CD14-positive monocyte (primary cell): ENCODE results near the gene KLHL24. TPM values are rescaled to one million over a fixed set of nuclear protein-coding genes. Genes with fewer than 3 reads are reported as not detected.
"Not testable (repeated sequence)": the region's sequence is repeated elsewhere in the genome, so short reads cannot be mapped to it uniquely, and the experiment has no call there.

ENCODE experiments used
- DNase-seq, 3 donors: peaks; one replicate each; pipeline ENCODE4 v3.0.0-alpha.2; 2011 to 2022
- H2AFZ ChIP-seq: 2 replicates; pipeline ENCODE4 v1.6.0; 2012; ENCODE audit warnings: mild to moderate bottlenecking, low read depth, low read length, inconsistent platforms; ENCODE audit not compliant: insufficient read depth, poor library complexity, severe bottlenecking
- H3K27ac ChIP-seq, 2 donors: 1 replicate in 1 of 2; 2 replicates in 1 of 2; pipeline ENCODE4 v1.5.1; 2012 to 2013; ENCODE audit warnings: low read length in 2 of 2, control low read depth in 1 of 2, inconsistent platforms in 1 of 2, low read depth in 1 of 2, mild to moderate bottlenecking in 1 of 2
- H3K27me3 ChIP-seq, 2 donors: one replicate each; pipeline versions ENCODE4 v1.6.0 to v1.6.1; 2011 to 2013; ENCODE audit warnings: low read length in 2 of 2; ENCODE audit not compliant: control insufficient read depth in 2 of 2, insufficient read depth in 2 of 2
- H3K36me3 ChIP-seq, 2 donors: replicated peaks in 1 of 2; 1 replicate in 1 of 2; 2 replicates in 1 of 2; pipeline versions ENCODE4 v1.5.1 to v1.6.1; 2012 to 2013; ENCODE audit warnings: low read length in 2 of 2, control low read depth in 1 of 2, inconsistent platforms in 1 of 2, mild to moderate bottlenecking in 1 of 2; ENCODE audit not compliant: insufficient read depth in 2 of 2, control insufficient read depth in 1 of 2
- H3K4me1 ChIP-seq, 2 donors: 1 replicate in 1 of 2; 2 replicates in 1 of 2; pipeline versions ENCODE4 v1.5.1 to v1.6.1; 2012 to 2013; ENCODE audit warnings: low read length in 2 of 2, control low read depth in 1 of 2, inconsistent platforms in 1 of 2, mild to moderate bottlenecking in 1 of 2, moderate library complexity in 1 of 2; ENCODE audit not compliant: insufficient read depth in 2 of 2, control insufficient read depth in 1 of 2
- H3K4me2 ChIP-seq: replicated peaks from 2 replicates; pipeline ENCODE3; 2012; ENCODE audit warnings: low read length, moderate library complexity, mild to moderate bottlenecking; ENCODE audit not compliant: poor library complexity, severe bottlenecking; ENCODE audit errors: extremely low read depth
- H3K4me3 ChIP-seq, 3 experiments: fragments of 200-600 bp in 1 of 3; sonication (generic) in 1 of 3; replicated peaks in 1 of 3; 1 replicate in 2 of 3; 2 replicates in 1 of 3; pipeline ENCODE4 v1.5.1; 2011 to 2013; ENCODE audit warnings: low read length in 3 of 3, mild to moderate bottlenecking in 3 of 3, control low read depth in 2 of 3, low read depth in 2 of 3, inconsistent platforms in 1 of 3, moderate library complexity in 1 of 3
- H3K79me2 ChIP-seq: 2 replicates; pipeline ENCODE4 v1.6.0; 2012; ENCODE audit warnings: mild to moderate bottlenecking, control low read depth, inconsistent platforms, low read length, moderate library complexity; ENCODE audit not compliant: insufficient read depth
- H3K9ac ChIP-seq: 2 replicates; pipeline ENCODE4 v1.6.0; 2017; ENCODE audit warnings: low read length, mild to moderate bottlenecking; ENCODE audit not compliant: insufficient read depth, poor library complexity, severe bottlenecking
- H3K9me3 ChIP-seq, 2 donors: replicated peaks in 1 of 2; 1 replicate in 1 of 2; 2 replicates in 1 of 2; pipeline versions ENCODE4 v1.5.1 to v1.6.1; 2012 to 2013; ENCODE audit warnings: low read length in 2 of 2, control low read depth in 1 of 2; ENCODE audit not compliant: control insufficient read depth in 1 of 2, insufficient read depth in 1 of 2
- H4K20me1 ChIP-seq: 2 replicates; pipeline ENCODE4 v1.6.0; 2012; ENCODE audit warnings: mild to moderate bottlenecking, low read length, control low read depth, moderate library complexity; ENCODE audit not compliant: insufficient read depth
- H3K27ac Mint-ChIP-seq, 7 donors: one replicate each; pipeline ENCODE4 v1.8.0; 2020; ENCODE audit warnings: mild to moderate bottlenecking in 7 of 7, mixed read lengths in 7 of 7, moderate library complexity in 6 of 7, inconsistent platforms in 2 of 7
- H3K27me3 Mint-ChIP-seq, 3 donors: one replicate each; pipeline ENCODE4 v1.8.0; 2021 to 2022; ENCODE audit warnings: low read depth in 3 of 3, mild to moderate bottlenecking in 3 of 3, mixed read lengths in 3 of 3, moderate library complexity in 3 of 3, inconsistent platforms in 1 of 3
- H3K36me3 Mint-ChIP-seq, 2 donors: one replicate each; pipeline ENCODE4 v1.8.0; 2020; ENCODE audit warnings: mixed read lengths in 2 of 2, inconsistent platforms in 1 of 2, mild to moderate bottlenecking in 1 of 2
- H3K4me1 Mint-ChIP-seq: one replicate; pipeline ENCODE4 v1.8.0; 2020; ENCODE audit warnings: mild to moderate bottlenecking, mixed read lengths
- H3K4me3 Mint-ChIP-seq, 2 donors: one replicate each; pipeline ENCODE4 v1.8.0; 2020; ENCODE audit warnings: mild to moderate bottlenecking in 2 of 2, mixed read lengths in 2 of 2, moderate library complexity in 1 of 2
- H3K9me3 Mint-ChIP-seq, 7 donors: one replicate each; pipeline ENCODE4 v1.8.0; 2020 to 2022; ENCODE audit warnings: mixed read lengths in 7 of 7, mild to moderate bottlenecking in 6 of 7, moderate library complexity in 6 of 7, inconsistent platforms in 2 of 7
- CTCF ChIP-seq: fragments of 200-600 bp; IDR thresholded peaks from one replicate; pipeline ENCODE4 v1.8.0; 2022; ENCODE audit warnings: antibody characterized with exemption, mild to moderate bottlenecking
- WGBS: methylation state at CpG from one replicate; pipeline ENCODE4 v1.1.5; 2013; ENCODE audit warnings: missing lambda C conversion rate; ENCODE audit not compliant: insufficient coverage; 5-methylcytosine and 5-hydroxymethylcytosine counted together
- intact Hi-C, 2 donors: fragments of 100-400 bp; cut with micrococcal nuclease; formaldehyde crosslinking; loops; one replicate each; pipeline versions ENCODE4 v1.15.0 to v1.15.1; 2023
- polyA plus RNA-seq, 3 donors: library from polyadenylated mRNA; depleted of rRNA in 1 of 3; unstranded in 2 of 3; stranded (reverse) in 1 of 3; fragments of 300-500 nt in 2 of 3; fragments of >200 nt in 1 of 3; fragmentation: Illumina TruSeq in 2 of 3; gene quantifications; 1 replicate in 2 of 3; 2 replicates in 1 of 3; pipeline ENCODE4 v1.2.3, GENCODE V29; 2012 to 2021

Gene KLHL24
- polyA plus RNA-seq, 3 donors, result 24.1 to 31.7 (median 31.4) TPM

GRCh38 chr3:183688874-183689273 is 53.5 kb downstream of the KLHL24 start:
- no peak for DNase-seq
- no peak overlapping the region for H2AFZ ChIP-seq
- H3K27me3 ChIP-seq, result no peaks in the 10 kb centered on the region
- Mint-ChIP-seq H3K27me3 (peaks cover 0 to 3% (median 0%) of the 10 kb centered on the region in 3 donors), H3K27ac (no peak overlapping the region), H3K4me1 (peaks cover 2% of the 10 kb centered on the region), H3K4me3 (no peak overlapping the region), H3K9me3 (peaks cover 0 to 6% (median 0%) of the 10 kb centered on the region in 7 donors), H3K36me3 (no peaks in the 10 kb centered on the region)
- no peak overlapping the region for H3K9ac ChIP-seq
- no peak overlapping the region for H3K4me3 ChIP-seq
- peaks cover 0 to 4% of the 10 kb centered on the region in 2 donors for H3K9me3 ChIP-seq
- intact Hi-C loops, result no loop called here
- no peak overlapping the region for H3K27ac ChIP-seq
- no peaks in the 10 kb centered on the region for H3K36me3 ChIP-seq
- no peaks in the 10 kb centered on the region for H3K79me2 ChIP-seq
- no peak for TF ChIP-seq CTCF
- no CpG with 5 or more reads among the region's 3 CpGs for WGBS
- no peaks in the 10 kb centered on the region for H4K20me1 ChIP-seq
- no peaks in the 10 kb centered on the region for H3K4me1 ChIP-seq
- H3K4me2 ChIP-seq, result no peak overlapping the region

GRCh38 chr3:183689621-183690020 is 54.2 kb downstream of the KLHL24 start:
- H3K79me2 ChIP-seq, H3K4me2 ChIP-seq, intact Hi-C loops, H3K27ac ChIP-seq, H2AFZ ChIP-seq, DNase-seq, H3K36me3 Mint-ChIP-seq, H3K4me3 ChIP-seq, H3K4me1 Mint-ChIP-seq, H3K4me3 Mint-ChIP-seq, H3K9me3 Mint-ChIP-seq, H3K27me3 ChIP-seq, H3K4me1 ChIP-seq, H3K9ac ChIP-seq, H3K9me3 ChIP-seq, H3K36me3 ChIP-seq, H4K20me1 ChIP-seq, H3K27me3 Mint-ChIP-seq: not testable (repeated sequence)
- WGBS, result 94% methylated on average over 3 of the region's 5 CpGs
- peak overlapping the region in 1 of 7 donors; percentile 6 for H3K27ac Mint-ChIP-seq
